Central memory CD4-positive, alpha-beta T cell (primary cell): ENCODE results near the gene HIPK2.
"Not testable (repeated sequence)": the region's sequence is repeated elsewhere in the genome, so short reads cannot be mapped to it uniquely, and the experiment has no call there.

Experiments
- DNase-seq: peaks from one replicate; pipeline ENCODE4 v3.0.0; 2022

Gene HIPK2

DNA sequence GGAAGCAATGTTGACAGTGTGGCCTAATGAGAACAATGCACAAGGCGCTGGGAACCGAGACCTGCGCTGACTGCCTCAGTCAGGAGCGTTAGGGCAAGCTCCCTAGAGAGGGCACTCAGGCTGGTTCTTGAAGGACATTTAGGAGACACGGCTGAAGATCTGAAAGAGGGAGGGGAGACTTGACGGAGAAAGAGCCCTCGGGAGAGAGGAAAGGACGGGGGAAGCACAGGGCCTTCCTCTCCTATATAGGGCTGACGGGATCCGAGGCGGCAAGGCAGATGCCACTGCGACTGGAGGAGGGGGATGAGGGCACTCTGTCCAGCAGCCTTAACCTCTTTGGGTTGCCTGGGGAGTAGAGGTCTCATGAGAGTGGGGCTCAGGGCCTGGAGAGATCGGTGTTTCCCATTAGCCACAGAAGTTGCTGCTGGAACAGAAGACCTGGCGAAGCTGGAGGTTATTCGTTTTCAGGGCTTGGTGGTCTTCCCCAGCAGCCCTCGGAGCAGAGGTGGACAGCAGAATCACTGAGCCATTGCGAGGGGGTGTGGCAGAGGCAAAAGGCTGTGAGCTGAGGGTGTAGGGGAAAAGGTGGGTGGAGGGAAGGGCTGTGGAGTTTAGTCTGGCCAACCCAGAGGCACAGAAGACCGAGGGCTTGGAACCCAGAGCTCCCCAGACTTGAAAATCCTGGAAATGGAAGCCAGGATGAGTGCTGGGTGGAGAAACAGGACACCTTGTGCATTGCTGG, 218.3 kb downstream of the HIPK2 start:
- no peak for DNase-seq

DNA sequence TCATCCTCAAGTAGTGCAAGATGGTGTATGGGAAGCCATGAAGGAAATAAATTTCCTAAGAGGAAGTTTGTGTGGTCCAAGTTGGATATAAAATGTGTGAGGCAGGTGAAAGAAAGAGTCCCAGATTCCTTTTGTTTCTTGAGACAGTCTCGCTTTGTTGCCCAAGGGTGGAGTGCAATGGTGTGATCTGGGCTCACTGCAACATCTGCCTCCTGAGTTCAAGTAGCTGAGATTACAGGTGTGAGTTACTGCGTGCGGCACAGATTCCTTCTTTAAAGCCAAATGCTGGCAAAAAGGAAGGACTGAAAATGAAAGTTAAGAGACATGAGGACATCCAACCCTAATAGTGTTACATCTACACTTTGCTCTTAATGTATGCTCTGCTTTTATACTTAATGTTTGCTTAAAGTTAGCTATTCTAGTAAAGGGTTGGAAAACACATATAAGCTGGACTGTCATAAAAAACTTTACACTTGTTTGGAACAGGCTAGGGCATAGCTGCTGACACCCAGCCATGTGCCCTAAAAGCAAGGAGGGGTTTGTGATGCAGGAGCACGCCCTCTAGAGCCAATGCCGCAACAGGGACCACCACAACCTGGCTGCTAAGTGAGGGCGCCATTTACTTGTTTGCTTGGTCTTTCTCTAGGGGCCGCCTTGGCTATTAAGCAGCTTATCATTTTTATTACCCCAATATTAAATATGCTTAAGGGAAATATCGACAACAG, 219.8 kb downstream of the HIPK2 start:
- no peak for DNase-seq

- not testable (repeated sequence) for DNase-seq
Measured at GRCh38 chr7:139553991-139554700, 223.7 kb downstream of the HIPK2 start.

GRCh38 chr7:139548302-139549028, 229.3 kb downstream of the HIPK2 start:
- DNase-seq, result no peak

- no peak for DNase-seq
Measured at GRCh38 chr7:139544645-139545044, 233.2 kb downstream of the HIPK2 start.

DNA sequence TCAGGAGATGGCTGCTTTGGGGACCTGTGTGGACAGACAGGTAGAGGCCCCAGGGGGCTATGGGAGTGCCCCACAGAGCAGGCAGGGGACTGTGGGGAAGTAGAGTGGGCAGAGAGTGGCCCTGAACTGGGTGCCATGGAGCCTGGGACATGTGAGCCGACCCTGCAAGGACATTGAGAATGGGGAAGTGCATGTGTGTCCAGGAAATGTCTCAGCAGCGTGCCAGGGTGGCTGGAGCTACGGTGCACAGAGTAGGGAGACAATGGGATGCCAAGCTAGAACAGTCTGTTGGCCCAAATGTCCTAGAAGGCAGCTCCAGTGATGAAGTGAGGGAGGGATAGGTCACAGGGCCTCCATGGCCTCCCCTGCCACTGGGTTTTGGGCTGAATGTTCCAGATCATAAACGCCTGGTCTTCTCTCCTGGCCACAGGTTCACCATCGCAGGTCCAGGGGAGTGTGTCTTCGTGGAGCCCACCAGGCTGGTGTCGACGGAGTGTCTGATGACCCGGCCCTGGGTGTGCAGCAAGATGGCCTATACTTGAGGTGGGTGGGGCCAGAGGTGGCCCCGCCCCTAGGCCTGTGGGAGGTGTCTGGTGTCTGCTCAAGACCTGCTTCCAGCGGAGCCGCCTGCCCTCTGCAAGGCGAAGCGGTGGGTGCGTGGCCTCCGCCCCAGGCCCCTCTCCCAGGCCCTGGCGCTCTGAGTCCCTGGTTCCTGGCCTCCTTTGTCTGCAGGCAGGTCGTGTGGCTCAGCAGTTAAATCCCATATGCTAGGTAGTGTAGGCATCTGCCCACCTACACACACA, 233.8 kb downstream of the HIPK2 start:
- DNase-seq, result no peak

- no peak for DNase-seq
Measured at GRCh38 chr7:139542308-139543151, 235.3 kb downstream of the HIPK2 start.

- DNase-seq, result no peak
Measured at GRCh38 chr7:139541600-139542307, 236.0 kb downstream of the HIPK2 start.

GRCh38 chr7:139540203-139540602, 237.6 kb downstream of the HIPK2 start:
- no peak for DNase-seq

GRCh38 chr7:139538881-139539635, 238.7 kb downstream of the HIPK2 start:
- DNase-seq, result no peak

GRCh38 chr7:139536152-139536551, 241.6 kb downstream of the HIPK2 start:
- no peak for DNase-seq

GRCh38 chr7:139534966-139535651, 242.7 kb downstream of the HIPK2 start:
- no peak for DNase-seq

GRCh38 chr7:139534096-139534495, 243.7 kb downstream of the HIPK2 start:
- no peak for DNase-seq

GRCh38 chr7:139532636-139533155, 245.1 kb downstream of the HIPK2 start:
- no peak for DNase-seq

DNA sequence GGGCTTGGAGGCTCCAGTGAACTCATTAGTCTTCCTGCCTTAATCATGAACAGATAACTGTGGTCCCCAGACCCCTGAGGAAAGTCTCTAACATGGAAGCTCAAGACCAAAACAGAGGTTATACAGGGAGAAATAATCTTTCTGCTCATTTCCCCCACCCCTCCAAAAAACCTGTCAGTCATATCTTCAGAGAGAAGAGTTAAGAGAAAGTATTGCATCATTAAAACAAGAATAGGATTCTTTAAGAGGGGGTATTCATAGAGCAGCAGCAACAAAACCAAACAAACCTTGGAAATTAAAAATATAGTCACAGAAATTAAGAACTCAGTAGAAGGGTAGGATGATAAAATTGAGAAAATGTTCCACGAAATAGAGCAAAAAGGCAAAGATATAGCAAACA, 246.7 kb downstream of the HIPK2 start:
- DNase-seq, result no peak

GRCh38 chr7:139526578-139527544, 250.9 kb downstream of the HIPK2 start:
- DNase-seq, result no peak

- no peak for DNase-seq
Measured at GRCh38 chr7:139525750-139526149, 252.0 kb downstream of the HIPK2 start.

DNA sequence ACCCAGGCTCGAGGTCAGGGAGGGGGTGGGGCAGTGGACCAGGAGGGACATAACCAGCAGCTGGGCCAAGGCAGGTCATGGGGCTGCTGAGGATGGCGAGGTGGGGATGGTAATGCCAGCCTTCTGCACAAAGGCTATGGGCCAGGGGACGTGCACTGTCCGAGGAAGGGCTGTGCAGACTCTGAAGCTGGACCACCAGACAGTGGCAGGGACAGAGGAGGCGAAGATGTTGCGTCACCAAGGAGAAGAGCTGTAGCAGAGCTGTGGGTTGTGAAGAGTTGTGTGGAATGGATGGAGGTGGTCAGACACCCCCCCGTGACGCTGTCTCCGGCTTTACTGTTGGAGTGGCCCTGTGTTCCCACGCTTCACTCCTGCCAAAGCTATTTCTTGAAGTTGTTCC, 252.6 kb downstream of the HIPK2 start:
- no peak for DNase-seq
